WTC11 (cell line): Measurements from ENCODE around the gene CEP44.

Experiments used
- ATF1 ChIP-seq: sonication (generic); formaldehyde crosslinking; IDR thresholded peaks from 2 replicates; pipeline ENCODE4 v1.8.1; 2023; ENCODE audit warnings: mild to moderate bottlenecking, moderate library complexity, missing genetic modification reagents
- ESRRA ChIP-seq: sonication (generic); formaldehyde crosslinking; IDR thresholded peaks from 2 replicates; pipeline ENCODE4 v1.8.1; 2022; ENCODE audit warnings: mild to moderate bottlenecking, missing genetic modification reagents, borderline replicate concordance
- JUN ChIP-seq: sonication (generic); formaldehyde crosslinking; IDR thresholded peaks from 2 replicates; pipeline ENCODE4 v1.8.0; 2023; ENCODE audit warnings: mild to moderate bottlenecking, missing genetic modification reagents
- NR2C2 ChIP-seq: sonication (generic); formaldehyde crosslinking; IDR thresholded peaks from 2 replicates; pipeline ENCODE4 v1.8.0; 2022; ENCODE audit warnings: mild to moderate bottlenecking, missing genetic modification reagents
- OVOL2 ChIP-seq: fragments of 250-450 bp; sonication (Bioruptor Pico); IDR thresholded peaks from 2 replicates; pipeline ENCODE4 v1.9.0; 2021; ENCODE audit warnings: mild to moderate bottlenecking, borderline replicate concordance
- PRRX2 ChIP-seq: fragments of 250-450 bp; sonication (Bioruptor Pico); IDR thresholded peaks from 2 replicates; pipeline ENCODE4 v1.8.0; 2021; ENCODE audit warnings: mild to moderate bottlenecking
- TF ChIP-seq, protein P1 (sequence below): fragments of 200-600 bp; IDR thresholded peaks from 2 replicates; pipeline ENCODE4 v1.8.0; 2022; ENCODE audit warnings: antibody characterized with exemption
- TF ChIP-seq, protein P2 (sequence below): sonication (generic); formaldehyde crosslinking; IDR thresholded peaks from 2 replicates; pipeline ENCODE4 v1.8.0; 2022; ENCODE audit warnings: missing genetic modification reagents
- TF ChIP-seq, protein P3 (sequence below): sonication (generic); formaldehyde crosslinking; IDR thresholded peaks from 2 replicates; pipeline ENCODE4 v1.8.1; 2023; ENCODE audit warnings: mild to moderate bottlenecking, moderate library complexity, missing genetic modification reagents

GRCh38 chr4:174373821-174374220 lies 90.1 kb downstream of the CEP44 start:
- TF ChIP-seq NR2C2 (CRISPR knock-in tag) (no peak), JUN (CRISPR knock-in tag) (no peak), OVOL2 (CRISPR knock-in tag) (no peak), ATF1 (CRISPR knock-in tag) (no peak), PRRX2 (CRISPR knock-in tag) (no peak), ESRRA (CRISPR knock-in tag) (no peak)
- TF ChIP-seq, protein P1, sequence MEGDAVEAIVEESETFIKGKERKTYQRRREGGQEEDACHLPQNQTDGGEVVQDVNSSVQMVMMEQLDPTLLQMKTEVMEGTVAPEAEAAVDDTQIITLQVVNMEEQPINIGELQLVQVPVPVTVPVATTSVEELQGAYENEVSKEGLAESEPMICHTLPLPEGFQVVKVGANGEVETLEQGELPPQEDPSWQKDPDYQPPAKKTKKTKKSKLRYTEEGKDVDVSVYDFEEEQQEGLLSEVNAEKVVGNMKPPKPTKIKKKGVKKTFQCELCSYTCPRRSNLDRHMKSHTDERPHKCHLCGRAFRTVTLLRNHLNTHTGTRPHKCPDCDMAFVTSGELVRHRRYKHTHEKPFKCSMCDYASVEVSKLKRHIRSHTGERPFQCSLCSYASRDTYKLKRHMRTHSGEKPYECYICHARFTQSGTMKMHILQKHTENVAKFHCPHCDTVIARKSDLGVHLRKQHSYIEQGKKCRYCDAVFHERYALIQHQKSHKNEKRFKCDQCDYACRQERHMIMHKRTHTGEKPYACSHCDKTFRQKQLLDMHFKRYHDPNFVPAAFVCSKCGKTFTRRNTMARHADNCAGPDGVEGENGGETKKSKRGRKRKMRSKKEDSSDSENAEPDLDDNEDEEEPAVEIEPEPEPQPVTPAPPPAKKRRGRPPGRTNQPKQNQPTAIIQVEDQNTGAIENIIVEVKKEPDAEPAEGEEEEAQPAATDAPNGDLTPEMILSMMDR = no peak
- TF ChIP-seq, protein P2, sequence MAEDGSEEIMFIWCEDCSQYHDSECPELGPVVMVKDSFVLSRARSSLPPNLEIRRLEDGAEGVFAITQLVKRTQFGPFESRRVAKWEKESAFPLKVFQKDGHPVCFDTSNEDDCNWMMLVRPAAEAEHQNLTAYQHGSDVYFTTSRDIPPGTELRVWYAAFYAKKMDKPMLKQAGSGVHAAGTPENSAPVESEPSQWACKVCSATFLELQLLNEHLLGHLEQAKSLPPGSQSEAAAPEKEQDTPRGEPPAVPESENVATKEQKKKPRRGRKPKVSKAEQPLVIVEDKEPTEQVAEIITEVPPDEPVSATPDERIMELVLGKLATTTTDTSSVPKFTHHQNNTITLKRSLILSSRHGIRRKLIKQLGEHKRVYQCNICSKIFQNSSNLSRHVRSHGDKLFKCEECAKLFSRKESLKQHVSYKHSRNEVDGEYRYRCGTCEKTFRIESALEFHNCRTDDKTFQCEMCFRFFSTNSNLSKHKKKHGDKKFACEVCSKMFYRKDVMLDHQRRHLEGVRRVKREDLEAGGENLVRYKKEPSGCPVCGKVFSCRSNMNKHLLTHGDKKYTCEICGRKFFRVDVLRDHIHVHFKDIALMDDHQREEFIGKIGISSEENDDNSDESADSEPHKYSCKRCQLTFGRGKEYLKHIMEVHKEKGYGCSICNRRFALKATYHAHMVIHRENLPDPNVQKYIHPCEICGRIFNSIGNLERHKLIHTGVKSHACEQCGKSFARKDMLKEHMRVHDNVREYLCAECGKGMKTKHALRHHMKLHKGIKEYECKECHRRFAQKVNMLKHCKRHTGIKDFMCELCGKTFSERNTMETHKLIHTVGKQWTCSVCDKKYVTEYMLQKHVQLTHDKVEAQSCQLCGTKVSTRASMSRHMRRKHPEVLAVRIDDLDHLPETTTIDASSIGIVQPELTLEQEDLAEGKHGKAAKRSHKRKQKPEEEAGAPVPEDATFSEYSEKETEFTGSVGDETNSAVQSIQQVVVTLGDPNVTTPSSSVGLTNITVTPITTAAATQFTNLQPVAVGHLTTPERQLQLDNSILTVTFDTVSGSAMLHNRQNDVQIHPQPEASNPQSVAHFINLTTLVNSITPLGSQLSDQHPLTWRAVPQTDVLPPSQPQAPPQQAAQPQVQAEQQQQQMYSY (CRISPR knock-in tag) = no peak
- TF ChIP-seq, protein P3, sequence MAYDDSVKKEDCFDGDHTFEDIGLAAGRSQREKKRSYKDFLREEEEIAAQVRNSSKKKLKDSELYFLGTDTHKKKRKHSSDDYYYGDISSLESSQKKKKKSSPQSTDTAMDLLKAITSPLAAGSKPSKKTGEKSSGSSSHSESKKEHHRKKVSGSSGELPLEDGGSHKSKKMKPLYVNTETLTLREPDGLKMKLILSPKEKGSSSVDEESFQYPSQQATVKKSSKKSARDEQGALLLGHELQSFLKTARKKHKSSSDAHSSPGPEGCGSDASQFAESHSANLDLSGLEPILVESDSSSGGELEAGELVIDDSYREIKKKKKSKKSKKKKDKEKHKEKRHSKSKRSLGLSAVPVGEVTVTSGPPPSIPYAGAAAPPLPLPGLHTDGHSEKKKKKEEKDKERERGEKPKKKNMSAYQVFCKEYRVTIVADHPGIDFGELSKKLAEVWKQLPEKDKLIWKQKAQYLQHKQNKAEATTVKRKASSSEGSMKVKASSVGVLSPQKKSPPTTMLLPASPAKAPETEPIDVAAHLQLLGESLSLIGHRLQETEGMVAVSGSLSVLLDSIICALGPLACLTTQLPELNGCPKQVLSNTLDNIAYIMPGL (CRISPR knock-in tag) = no peak
